Mucosa of stomach (tissue), 1 donor: Measurements from ENCODE around the gene TFEC.

Source experiments
- H3K27me3 ChIP-seq: one replicate; pipeline ENCODE4 v1.7.0; 2013; ENCODE audit warnings: mild to moderate bottlenecking, low read length; ENCODE audit not compliant: control insufficient read depth, insufficient read depth
- H3K36me3 ChIP-seq: one replicate; pipeline ENCODE4 v1.7.0; 2013; ENCODE audit warnings: low read length; ENCODE audit not compliant: control insufficient read depth, insufficient read depth
- H3K4me1 ChIP-seq: one replicate; pipeline ENCODE4 v1.7.0; 2013; ENCODE audit warnings: mild to moderate bottlenecking, low read length; ENCODE audit not compliant: control insufficient read depth, insufficient read depth
- H3K4me3 ChIP-seq: one replicate; pipeline ENCODE4 v1.7.0; 2013; ENCODE audit warnings: low read length
- H3K9ac ChIP-seq: one replicate; pipeline ENCODE4 v1.7.0; 2013; ENCODE audit warnings: mild to moderate bottlenecking, low read length, moderate library complexity
- H3K9me3 ChIP-seq: one replicate; pipeline ENCODE4 v1.7.0; 2013; ENCODE audit warnings: mild to moderate bottlenecking, low read length, moderate library complexity; ENCODE audit not compliant: control insufficient read depth
- donor health status: Pancreatic carcinoma.

The TFEC gene

DNA sequence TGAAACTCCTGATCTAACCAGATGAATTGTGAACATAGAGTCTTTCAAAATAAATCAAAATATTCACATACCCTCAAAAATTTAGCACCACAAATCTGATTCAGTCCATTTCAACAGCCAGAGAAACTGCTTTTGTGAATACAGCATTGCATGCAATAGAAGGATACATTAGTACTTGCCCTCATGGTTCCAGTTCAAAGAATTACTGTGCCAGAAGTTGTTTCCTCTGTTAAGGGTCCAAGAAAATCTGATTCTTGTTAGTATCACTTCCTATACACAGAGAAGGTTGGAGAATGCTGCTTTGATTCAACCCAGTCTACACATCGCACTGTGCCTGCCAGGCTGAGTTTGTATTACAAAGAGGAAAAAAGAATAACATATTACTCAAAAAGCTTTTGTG is 115.6 kb downstream of the TFEC start:
- Histone ChIP-seq H3K27me3 (no peaks in the 10 kb centered on the region), H3K9ac (no peak overlapping the region), H3K4me3 (no peak overlapping the region), H3K4me1 (no peaks in the 10 kb centered on the region), H3K9me3 (no peaks in the 10 kb centered on the region), H3K36me3 (no peaks in the 10 kb centered on the region)

GRCh38 chr7:115911465-115911864 is 119.1 kb downstream of the TFEC start:
- H3K4me1 ChIP-seq, result no peaks in the 10 kb centered on the region
- no peaks in the 10 kb centered on the region for H3K27me3 ChIP-seq
- H3K36me3 ChIP-seq, result no peaks in the 10 kb centered on the region
- no peak overlapping the region for H3K9ac ChIP-seq
- H3K4me3 ChIP-seq, result no peak overlapping the region
- H3K9me3 ChIP-seq, result no peaks in the 10 kb centered on the region

GRCh38 chr7:115910541-115911164 is 119.9 kb downstream of the TFEC start:
- H3K4me3 ChIP-seq, result no peak overlapping the region
- no peaks in the 10 kb centered on the region for H3K36me3 ChIP-seq
- no peaks in the 10 kb centered on the region for H3K4me1 ChIP-seq
- H3K27me3 ChIP-seq, result no peaks in the 10 kb centered on the region
- H3K9me3 ChIP-seq, result no peaks in the 10 kb centered on the region
- H3K9ac ChIP-seq, result no peak overlapping the region

DNA sequence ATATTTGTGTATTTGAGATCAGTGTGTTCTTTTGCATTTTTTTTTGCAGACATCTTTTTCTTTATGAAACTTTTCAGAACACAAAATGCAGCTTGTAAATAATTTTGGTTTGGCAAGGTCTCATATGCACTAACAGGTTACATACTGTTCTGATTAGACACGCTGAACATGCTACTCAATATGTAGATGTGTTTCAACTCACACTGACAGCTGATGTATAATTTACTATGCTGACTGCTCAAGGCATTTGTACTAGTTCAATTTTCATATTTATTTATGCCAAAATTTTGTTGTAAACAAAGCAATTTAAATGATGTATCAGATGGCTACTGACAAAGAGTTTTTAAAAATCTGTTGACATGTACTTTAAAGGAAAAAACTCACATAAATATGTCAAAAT is 123.8 kb downstream of the TFEC start:
- no peaks in the 10 kb centered on the region for H3K27me3 ChIP-seq
- H3K4me1 ChIP-seq, result no peaks in the 10 kb centered on the region
- no peaks in the 10 kb centered on the region for H3K36me3 ChIP-seq
- no peak overlapping the region for H3K4me3 ChIP-seq
- H3K9me3 ChIP-seq, result no peaks in the 10 kb centered on the region
- no peak overlapping the region for H3K9ac ChIP-seq

- no peak overlapping the region for H3K9ac ChIP-seq
- no peaks in the 10 kb centered on the region for H3K36me3 ChIP-seq
- no peak overlapping the region for H3K4me3 ChIP-seq
- H3K9me3 ChIP-seq, result no peaks in the 10 kb centered on the region
- H3K4me1 ChIP-seq, result no peaks in the 10 kb centered on the region
- no peaks in the 10 kb centered on the region for H3K27me3 ChIP-seq
Measured at GRCh38 chr7:115889669-115889984, 140.9 kb downstream of the TFEC start.

- no peaks in the 10 kb centered on the region for H3K36me3 ChIP-seq
- H3K9me3 ChIP-seq, result no peaks in the 10 kb centered on the region
- no peak overlapping the region for H3K4me3 ChIP-seq
- H3K27me3 ChIP-seq, result no peaks in the 10 kb centered on the region
- no peaks in the 10 kb centered on the region for H3K4me1 ChIP-seq
- H3K9ac ChIP-seq, result no peak overlapping the region
Measured at GRCh38 chr7:115888981-115889668, 141.4 kb downstream of the TFEC start.

GRCh38 chr7:115885550-115885949 is 145.0 kb downstream of the TFEC start:
- no peaks in the 10 kb centered on the region for H3K4me1 ChIP-seq
- no peak overlapping the region for H3K9ac ChIP-seq
- H3K9me3 ChIP-seq, result no peaks in the 10 kb centered on the region
- H3K27me3 ChIP-seq, result no peaks in the 10 kb centered on the region
- H3K36me3 ChIP-seq, result no peaks in the 10 kb centered on the region
- no peak overlapping the region for H3K4me3 ChIP-seq
